ENCODE data around the gene ATXN2L.

GRCh38 chr16:28820016-28820415 lies 2.8 kb upstream of the ATXN2L start:
- TF ChIP-seq GATA3 (IDR thresholded peaks at IDR 0.05; ENCODE audit: low read depth, low read length): no peak
- TF ChIP-seq GATA2 (IDR thresholded peaks at IDR 0.05; ENCODE audit: low read depth, low read length): no peak
